Peyer's patch (tissue), 4 donors: ENCODE results near the gene ZNF230.

Experiments
- POLR2A ChIP-seq, 2 donors: fragments of 450-650 bp; IDR thresholded peaks; one replicate each; pipeline ENCODE4 v1.5.1; 2017; ENCODE audit warnings: antibody characterized with exemption in 2 of 2, mild to moderate bottlenecking in 2 of 2, moderate library complexity in 2 of 2
- TF ChIP-seq, protein P1 (sequence below), 6 experiments: fragments of 450-650 bp in 4 of 6; fragments of 200-600 bp in 2 of 6; sonication (generic) in 1 of 6; IDR thresholded peaks; one replicate each; pipeline ENCODE4 v1.5.1; 2017 to 2019; ENCODE audit warnings: antibody characterized with exemption in 6 of 6, mild to moderate bottlenecking in 3 of 6, moderate library complexity in 1 of 6

GRCh38 chr19:44042147-44042546 lies 39.4 kb downstream of the ZNF230 start:
- TF ChIP-seq, protein P1, sequence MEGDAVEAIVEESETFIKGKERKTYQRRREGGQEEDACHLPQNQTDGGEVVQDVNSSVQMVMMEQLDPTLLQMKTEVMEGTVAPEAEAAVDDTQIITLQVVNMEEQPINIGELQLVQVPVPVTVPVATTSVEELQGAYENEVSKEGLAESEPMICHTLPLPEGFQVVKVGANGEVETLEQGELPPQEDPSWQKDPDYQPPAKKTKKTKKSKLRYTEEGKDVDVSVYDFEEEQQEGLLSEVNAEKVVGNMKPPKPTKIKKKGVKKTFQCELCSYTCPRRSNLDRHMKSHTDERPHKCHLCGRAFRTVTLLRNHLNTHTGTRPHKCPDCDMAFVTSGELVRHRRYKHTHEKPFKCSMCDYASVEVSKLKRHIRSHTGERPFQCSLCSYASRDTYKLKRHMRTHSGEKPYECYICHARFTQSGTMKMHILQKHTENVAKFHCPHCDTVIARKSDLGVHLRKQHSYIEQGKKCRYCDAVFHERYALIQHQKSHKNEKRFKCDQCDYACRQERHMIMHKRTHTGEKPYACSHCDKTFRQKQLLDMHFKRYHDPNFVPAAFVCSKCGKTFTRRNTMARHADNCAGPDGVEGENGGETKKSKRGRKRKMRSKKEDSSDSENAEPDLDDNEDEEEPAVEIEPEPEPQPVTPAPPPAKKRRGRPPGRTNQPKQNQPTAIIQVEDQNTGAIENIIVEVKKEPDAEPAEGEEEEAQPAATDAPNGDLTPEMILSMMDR (IDR thresholded peaks at IDR 0.05): no peak
- no peak for TF ChIP-seq POLR2A (IDR thresholded peaks at IDR 0.05)
